RWPE1 (cell line): ENCODE data around the gene VWA5B2.
A peak's percentile ranks its signal among the peaks of the same experiment; 100 is the strongest.

ENCODE experiments used
- CTCF ChIA-PET: fragments of 350-600 bp; sonication (Branson Sonifier 250); formaldehyde crosslinking; extraction: SDS; loops from one replicate; lab custom pipeline; 2021; lab: Yijun Ruan, JAX
- POLR2A ChIA-PET: fragments of 400-600 bp; formaldehyde crosslinking; extraction: SDS; loops from one replicate; lab custom pipeline; 2020; ENCODE audit warnings: antibody characterized with exemption; ENCODE audit not compliant: low non-redundant PET; lab: Yijun Ruan, JAX
- DNase-seq: peaks from one replicate; pipeline ENCODE4 v3.0.0; 2012; ENCODE audit warnings: low spot score
- H3K27ac ChIP-seq: fragments of 450-650 bp; 2 replicates; pipeline ENCODE4 v1.5.1; 2017
- TF ChIP-seq, protein P1 (sequence below): fragments of 450-650 bp; conservative IDR thresholded peaks from 2 replicates; pipeline ENCODE4 v1.5.1; 2017; ENCODE audit warnings: low read depth, mild to moderate bottlenecking

The VWA5B2 gene

DNA sequence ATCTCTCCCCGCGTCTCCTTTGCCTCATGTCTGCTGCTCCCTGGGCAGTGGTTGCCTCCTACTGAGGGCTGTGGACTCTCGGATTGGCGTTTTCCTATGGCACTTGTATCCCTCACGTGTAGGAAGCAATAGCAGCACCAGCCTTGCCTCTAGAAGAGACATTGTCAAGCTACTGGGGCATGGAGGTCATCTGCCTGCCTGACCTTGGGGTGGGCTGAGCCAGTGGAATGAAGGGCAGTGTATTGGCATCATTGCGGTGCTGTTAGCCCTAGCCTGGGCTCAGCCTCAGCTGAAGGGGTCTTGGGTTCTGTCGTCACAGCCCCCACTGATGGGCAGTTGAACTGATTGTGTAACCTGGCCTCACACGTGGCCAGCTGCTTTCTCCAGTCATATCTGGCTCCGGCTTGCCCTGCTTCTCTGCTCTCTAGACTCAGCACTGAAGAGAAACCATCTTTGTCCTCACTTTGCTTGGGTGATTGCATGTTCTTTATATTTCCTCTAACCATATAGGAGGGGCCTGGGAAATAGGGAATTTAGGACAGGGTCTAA lies 35.3 kb upstream of the VWA5B2 start:
- DNase-seq, result no peak
- ChIA-PET POLR2A (no interaction called here), CTCF (interaction anchor here (0.8 kb wide), 1 partner anchor 16 kb away, joined by 5 read pairs; no protein-coding TSS in a partner anchor)
- no peak overlapping the region for H3K27ac ChIP-seq
- TF ChIP-seq, protein P1, sequence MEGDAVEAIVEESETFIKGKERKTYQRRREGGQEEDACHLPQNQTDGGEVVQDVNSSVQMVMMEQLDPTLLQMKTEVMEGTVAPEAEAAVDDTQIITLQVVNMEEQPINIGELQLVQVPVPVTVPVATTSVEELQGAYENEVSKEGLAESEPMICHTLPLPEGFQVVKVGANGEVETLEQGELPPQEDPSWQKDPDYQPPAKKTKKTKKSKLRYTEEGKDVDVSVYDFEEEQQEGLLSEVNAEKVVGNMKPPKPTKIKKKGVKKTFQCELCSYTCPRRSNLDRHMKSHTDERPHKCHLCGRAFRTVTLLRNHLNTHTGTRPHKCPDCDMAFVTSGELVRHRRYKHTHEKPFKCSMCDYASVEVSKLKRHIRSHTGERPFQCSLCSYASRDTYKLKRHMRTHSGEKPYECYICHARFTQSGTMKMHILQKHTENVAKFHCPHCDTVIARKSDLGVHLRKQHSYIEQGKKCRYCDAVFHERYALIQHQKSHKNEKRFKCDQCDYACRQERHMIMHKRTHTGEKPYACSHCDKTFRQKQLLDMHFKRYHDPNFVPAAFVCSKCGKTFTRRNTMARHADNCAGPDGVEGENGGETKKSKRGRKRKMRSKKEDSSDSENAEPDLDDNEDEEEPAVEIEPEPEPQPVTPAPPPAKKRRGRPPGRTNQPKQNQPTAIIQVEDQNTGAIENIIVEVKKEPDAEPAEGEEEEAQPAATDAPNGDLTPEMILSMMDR, result no peak

DNA sequence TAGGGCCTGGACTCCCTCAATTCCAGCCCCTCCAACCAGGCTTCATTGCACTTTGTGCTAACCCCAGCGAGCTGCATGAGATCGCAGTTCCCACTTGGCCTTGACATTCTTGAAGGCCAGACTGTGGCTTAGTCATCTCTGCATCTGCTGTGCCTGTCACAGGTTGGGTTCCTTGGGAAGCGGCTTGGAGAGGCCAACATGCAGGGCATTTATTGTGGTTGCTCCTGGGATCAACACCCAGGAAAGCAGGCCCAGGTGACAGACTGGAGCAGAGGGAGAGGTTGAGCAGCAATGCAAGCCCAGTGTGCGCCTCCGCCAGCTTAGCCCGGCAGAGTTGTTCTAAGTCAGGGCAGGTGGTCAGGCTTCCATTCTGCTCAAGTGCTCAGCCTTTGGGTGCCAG lies 32.8 kb upstream of the VWA5B2 start:
- ChIA-PET POLR2A (no interaction called here), CTCF (interaction anchor here (0.6 to 0.7 kb wide), 2 partner anchors 10 to 27 kb away, joined by 3 read pairs; no protein-coding TSS in a partner anchor)
- no peak for DNase-seq
- TF ChIP-seq, protein P1, result no peak
- H3K27ac ChIP-seq, result 0 out of 2 replicates have a peak overlapping the region, but pooled peaks have one; percentile 1

DNA sequence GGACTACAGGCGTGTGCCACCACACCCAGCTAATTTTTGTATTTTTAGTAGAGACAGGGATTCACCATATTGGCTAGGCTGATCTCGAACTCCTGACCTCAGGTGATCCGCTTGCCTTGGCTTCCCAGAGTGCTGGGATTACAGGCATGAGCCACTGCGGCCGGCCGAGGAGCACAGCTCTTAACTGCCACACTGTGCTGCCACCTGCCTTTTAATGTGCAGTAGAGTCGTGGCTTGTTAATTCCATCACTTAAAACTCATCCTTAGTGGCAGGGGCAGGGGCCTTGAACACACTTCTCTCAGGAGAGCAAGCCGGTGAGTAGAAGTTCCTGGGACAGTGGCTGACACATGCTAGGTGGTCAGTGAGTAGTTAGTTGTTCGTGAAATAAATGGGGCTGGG lies 30.9 kb upstream of the VWA5B2 start:
- TF ChIP-seq, protein P1, result no peak
- H3K27ac ChIP-seq, result no peak overlapping the region
- no peak for DNase-seq
- CTCF ChIA-PET, result interaction anchor here (0.5 to 0.6 kb wide), 2 partner anchors 16 to 18 kb away, joined by 4 to 5 read pairs; no protein-coding TSS in a partner anchor
- POLR2A ChIA-PET, result no interaction called here

DNA sequence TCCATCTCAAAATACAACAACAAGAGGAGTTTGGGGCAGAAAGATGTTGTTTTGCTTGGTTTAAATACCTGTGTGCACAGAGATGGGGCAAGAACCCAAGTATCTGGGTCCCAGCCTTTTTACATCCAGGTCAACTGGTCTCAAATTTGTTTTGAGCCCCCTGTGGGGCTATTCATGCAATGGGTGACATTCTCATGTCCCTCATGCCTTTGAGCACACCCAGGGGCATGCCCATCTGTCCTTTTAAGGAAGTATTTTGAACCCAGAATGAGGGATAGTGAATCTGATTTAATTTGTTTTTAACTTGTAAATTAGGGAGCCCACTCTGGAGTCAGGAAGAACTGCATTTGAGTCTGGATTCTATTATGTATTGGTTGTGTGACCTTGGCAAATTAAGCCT lies 28.6 kb upstream of the VWA5B2 start:
- TF ChIP-seq, protein P1, result no peak
- H3K27ac ChIP-seq, result no peak overlapping the region
- no peak for DNase-seq
- CTCF ChIA-PET, result no interaction called here
- POLR2A ChIA-PET, result no interaction called here

DNA sequence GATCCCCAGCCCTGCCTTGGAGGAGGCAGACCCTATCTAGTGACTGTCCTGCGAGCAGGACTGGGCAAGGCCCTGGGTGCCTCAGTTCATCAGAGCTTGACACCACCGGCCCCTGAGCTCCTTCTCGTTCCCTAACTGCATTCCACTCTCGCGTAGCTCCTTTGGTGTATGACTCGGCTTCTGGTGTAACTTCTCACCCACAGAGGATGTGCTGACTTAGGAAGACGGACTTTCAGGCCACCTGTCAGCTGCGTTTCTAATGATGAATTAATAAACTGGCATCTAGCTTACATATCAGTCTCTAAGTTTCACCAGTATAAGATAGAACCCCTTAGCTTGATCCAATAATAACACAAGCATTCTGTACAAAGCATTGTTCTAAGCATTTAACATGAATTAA lies 25.9 kb upstream of the VWA5B2 start:
- TF ChIP-seq, protein P1, result no peak
- ChIA-PET CTCF (interaction anchor here (0.7 to 1.2 kb wide), 3 partner anchors 8 to 25 kb away, joined by 3 to 4 read pairs (median 3); no protein-coding TSS in a partner anchor), POLR2A (interaction anchor here (1.0 kb wide), 1 partner anchor 9 kb away, joined by 5 read pairs; no protein-coding TSS in a partner anchor)
- DNase-seq, result no peak
- no peak overlapping the region for H3K27ac ChIP-seq

DNA sequence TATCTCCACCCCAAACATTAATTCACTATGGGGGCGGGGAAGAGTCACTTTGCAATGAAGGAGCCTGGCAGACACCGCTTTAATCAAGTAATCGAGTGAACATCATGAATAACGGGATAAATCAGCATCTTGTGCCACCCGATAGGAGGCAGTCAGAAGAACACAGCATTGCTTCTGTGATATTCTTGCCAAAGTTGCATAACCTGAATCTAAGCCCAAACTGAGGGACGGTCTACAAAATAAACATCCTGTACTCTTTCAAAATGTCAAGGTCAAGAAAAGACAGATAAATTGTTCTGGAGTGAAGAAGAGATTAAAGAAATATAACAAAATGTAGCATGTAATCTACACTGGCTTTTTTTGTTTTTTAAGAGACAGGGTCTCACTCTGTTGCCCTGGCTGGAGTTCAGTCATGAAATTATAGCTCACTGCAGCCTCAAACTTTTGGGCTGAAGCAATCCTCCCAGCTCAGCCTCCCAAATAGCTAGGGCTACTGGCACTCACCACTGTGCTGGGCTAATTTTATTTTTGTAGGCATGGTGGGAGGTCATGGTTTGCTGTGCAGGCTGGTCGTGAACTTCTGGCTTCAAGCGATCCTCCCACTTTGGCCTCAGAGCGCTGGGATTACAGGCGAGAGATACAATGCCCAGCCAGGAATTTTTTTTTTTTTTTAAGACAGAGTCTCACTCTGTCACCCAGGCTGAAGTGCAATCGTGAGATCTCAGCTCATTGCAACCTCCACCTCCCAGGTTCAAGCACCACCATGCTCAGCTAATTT lies 20.1 kb upstream of the VWA5B2 start:
- no peak for DNase-seq
- CTCF ChIA-PET, result interaction anchor here (0.7 to 1.0 kb wide), 2 partner anchors 15 to 452 kb away, joined by 4 to 5 read pairs; no protein-coding TSS in a partner anchor
- POLR2A ChIA-PET, result interaction anchor here (0.7 kb wide), 1 partner anchor 31 kb away, joined by 4 read pairs; no protein-coding TSS in a partner anchor
- H3K27ac ChIP-seq, result no peak overlapping the region
- TF ChIP-seq, protein P1, result no peak
